Liver (tissue), 9 donors: ENCODE results near the gene GINS2. TPM values are rescaled to one million over a fixed set of nuclear protein-coding genes. Genes with fewer than 3 reads are reported as not detected.

Experiments
- DNase-seq: peaks from one replicate; pipeline ENCODE4 v3.0.0-alpha.2; 2017; ENCODE audit warnings: low spot score
- H3K27ac ChIP-seq, 2 donors: one replicate each; pipeline ENCODE4 v1.7.0; 2013; ENCODE audit warnings: inconsistent platforms in 2 of 2, low read length in 2 of 2, control low read depth in 1 of 2, low read depth in 1 of 2, mild to moderate bottlenecking in 1 of 2
- H3K27me3 ChIP-seq, 4 donors: one replicate each; pipeline versions ENCODE4 v1.6.1 to v1.7.0; 2013; ENCODE audit warnings: low read length in 3 of 4, inconsistent platforms in 1 of 4, mild to moderate bottlenecking in 1 of 4, moderate library complexity in 1 of 4; ENCODE audit not compliant: control insufficient read depth in 4 of 4, insufficient read depth in 4 of 4
- H3K36me3 ChIP-seq, 4 donors: one replicate each; pipeline versions ENCODE4 v1.6.1 to v1.7.0; 2013; ENCODE audit warnings: low read length in 3 of 4, mild to moderate bottlenecking in 3 of 4, low read depth in 1 of 4, moderate library complexity in 1 of 4; ENCODE audit not compliant: control insufficient read depth in 4 of 4, insufficient read depth in 3 of 4
- H3K4me1 ChIP-seq, 4 donors: one replicate each; pipeline versions ENCODE4 v1.6.1 to v1.7.0; 2013; ENCODE audit warnings: low read length in 3 of 4, mild to moderate bottlenecking in 3 of 4, moderate library complexity in 1 of 4; ENCODE audit not compliant: control insufficient read depth in 4 of 4, insufficient read depth in 4 of 4
- H3K4me3 ChIP-seq, 3 donors: one replicate each; pipeline versions ENCODE4 v1.6.1 to v1.7.0; 2013; ENCODE audit warnings: low read length in 3 of 3, control low read depth in 1 of 3, low read depth in 1 of 3, mild to moderate bottlenecking in 1 of 3
- H3K9ac ChIP-seq, 2 donors: one replicate each; pipeline ENCODE4 v1.7.0; 2013; ENCODE audit warnings: low read length in 2 of 2, mild to moderate bottlenecking in 2 of 2, moderate library complexity in 2 of 2, control low read depth in 1 of 2, low read depth in 1 of 2
- H3K9me3 ChIP-seq, 4 donors: one replicate each; pipeline versions ENCODE4 v1.6.1 to v1.7.0; 2013; ENCODE audit warnings: low read length in 3 of 4; ENCODE audit not compliant: control insufficient read depth in 4 of 4
- EGR1 ChIP-seq, 2 donors: IDR thresholded peaks; 2 replicates each; pipeline ENCODE4 v1.6.1; 2016 to 2018; ENCODE audit warnings: antibody characterized with exemption in 2 of 2, low read depth in 2 of 2
- FOXA1 ChIP-seq: IDR thresholded peaks from 2 replicates; pipeline ENCODE4 v1.6.1; 2016; ENCODE audit warnings: antibody characterized with exemption
- FOXA2 ChIP-seq: IDR thresholded peaks from 2 replicates; pipeline ENCODE4 v1.6.1; 2016; ENCODE audit warnings: antibody characterized with exemption
- GABPA ChIP-seq, 2 donors: IDR thresholded peaks in 1 of 2; conservative IDR thresholded peaks in 1 of 2; 2 replicates each; pipeline ENCODE4 v1.6.1; 2016; ENCODE audit warnings: antibody characterized with exemption in 2 of 2, mild to moderate bottlenecking in 1 of 2, moderate library complexity in 1 of 2
- HNF4G ChIP-seq: IDR thresholded peaks from 2 replicates; pipeline ENCODE4 v1.6.1; 2016; ENCODE audit warnings: antibody characterized with exemption
- JUND ChIP-seq, 2 donors: IDR thresholded peaks; 2 replicates each; pipeline ENCODE4 v1.6.1; 2016; ENCODE audit warnings: antibody characterized with exemption in 2 of 2
- NR2F2 ChIP-seq: IDR thresholded peaks from 2 replicates; pipeline ENCODE4 v1.6.1; 2016; ENCODE audit warnings: antibody characterized with exemption
- RAD21 ChIP-seq, 2 donors: IDR thresholded peaks; 2 replicates each; pipeline ENCODE4 v1.6.1; 2016; ENCODE audit warnings: antibody characterized with exemption in 2 of 2, mild to moderate bottlenecking in 2 of 2
- RXRA ChIP-seq, 2 donors: IDR thresholded peaks; 2 replicates each; pipeline ENCODE4 v1.6.1; 2017 to 2018; ENCODE audit warnings: antibody characterized with exemption in 2 of 2, mild to moderate bottlenecking in 1 of 2
- SP1 ChIP-seq: IDR thresholded peaks from 2 replicates; pipeline ENCODE4 v1.6.1; 2018; ENCODE audit warnings: antibody characterized with exemption, mild to moderate bottlenecking
- TAF1 ChIP-seq: conservative IDR thresholded peaks from 2 replicates; pipeline ENCODE4 v1.6.1; 2016; ENCODE audit warnings: antibody characterized with exemption, mild to moderate bottlenecking
- YY1 ChIP-seq: IDR thresholded peaks from 2 replicates; pipeline ENCODE4 v1.6.1; 2016; ENCODE audit warnings: antibody characterized with exemption, mild to moderate bottlenecking
- WGBS: extraction: QIAGEN DNeasy Blood & Tissue Kit; methylation state at CpG from one replicate; pipeline ENCODE4 v1.1.7; 2013; 5-methylcytosine and 5-hydroxymethylcytosine counted together
- polyA plus RNA-seq, 2 donors: library from polyadenylated mRNA; stranded (reverse) in 1 of 2; unstranded in 1 of 2; fragments of 200-250 nt in 1 of 2; fragments of >200 nt in 1 of 2; fragmentation: Nextera tagmentation in 1 of 2; extraction: Ambion mirVana in 1 of 2; gene quantifications; one replicate each; pipeline versions ENCODE4 v1.2.1 to v1.2.3, GENCODE V29; 2013 to 2015
- total RNA-seq, 2 donors: library from RNA; depleted of rRNA; stranded (reverse); fragments of >200 nt; gene quantifications; one replicate each; pipeline ENCODE4 v1.2.3, GENCODE V29; 2014
- TF ChIP-seq, protein P1 (sequence below): IDR thresholded peaks from 2 replicates; pipeline ENCODE4 v1.6.1; 2016; ENCODE audit warnings: antibody characterized with exemption
- TF ChIP-seq, protein P2 (sequence below): IDR thresholded peaks from 2 replicates; pipeline ENCODE4 v1.6.1; 2016; ENCODE audit warnings: antibody characterized with exemption
- TF ChIP-seq, protein P3 (sequence below): fragments of 150-350 bp; IDR thresholded peaks from 2 replicates; pipeline ENCODE4 v1.5.1; 2017; ENCODE audit warnings: improper control_type of control experiment, low read depth, low read length; ENCODE audit not compliant: missing input control
- donor health status: healthy.
- donor health status: healthy.
- donor health status: healthy.
- donor health status: healthy.
- donor health status: healthy.

The GINS2 gene
- total and polyA plus RNA-seq, 4 donors = 0.17 to 9.3 (median 0.86) TPM

DNA sequence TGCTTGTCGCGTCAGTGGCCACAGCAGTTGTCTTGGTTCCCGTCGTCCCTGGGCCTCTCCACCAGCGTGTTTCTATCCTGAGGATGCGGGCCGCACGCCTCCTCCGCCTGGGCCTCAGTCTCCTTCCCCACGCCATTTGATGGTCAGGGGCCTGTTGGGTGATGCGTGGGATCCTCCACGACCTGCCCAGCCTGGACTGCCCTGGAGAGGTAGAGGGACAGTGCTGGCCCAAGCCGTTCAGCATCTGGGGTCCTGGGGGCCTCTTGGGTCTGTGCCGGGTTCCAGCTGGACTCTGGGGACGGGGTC lies 55.4 kb downstream of the GINS2 start:
- Histone ChIP-seq H3K9ac (no peak overlapping the region), H3K4me3 (no peak overlapping the region), H3K4me1 (peaks cover 12 to 66% (median 44%) of the 10 kb centered on the region in 4 donors), H3K27ac (no peak overlapping the region), H3K36me3 (peaks cover 0 to 4% (median 0%) of the 10 kb centered on the region in 4 donors), H3K9me3 (peaks cover 0 to 2% (median 0%) of the 10 kb centered on the region in 4 donors), H3K27me3 (no peaks in the 10 kb centered on the region)
- TF ChIP-seq, protein P1, sequence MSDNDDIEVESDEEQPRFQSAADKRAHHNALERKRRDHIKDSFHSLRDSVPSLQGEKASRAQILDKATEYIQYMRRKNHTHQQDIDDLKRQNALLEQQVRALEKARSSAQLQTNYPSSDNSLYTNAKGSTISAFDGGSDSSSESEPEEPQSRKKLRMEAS = no peak
- TF ChIP-seq SP1 (no peak), RXRA (IDR thresholded peaks at IDR 0.05) (no peak), HNF4G (no peak), RAD21 (IDR thresholded peaks at IDR 0.05) (no peak), YY1 (no peak)
- TF ChIP-seq, protein P2, sequence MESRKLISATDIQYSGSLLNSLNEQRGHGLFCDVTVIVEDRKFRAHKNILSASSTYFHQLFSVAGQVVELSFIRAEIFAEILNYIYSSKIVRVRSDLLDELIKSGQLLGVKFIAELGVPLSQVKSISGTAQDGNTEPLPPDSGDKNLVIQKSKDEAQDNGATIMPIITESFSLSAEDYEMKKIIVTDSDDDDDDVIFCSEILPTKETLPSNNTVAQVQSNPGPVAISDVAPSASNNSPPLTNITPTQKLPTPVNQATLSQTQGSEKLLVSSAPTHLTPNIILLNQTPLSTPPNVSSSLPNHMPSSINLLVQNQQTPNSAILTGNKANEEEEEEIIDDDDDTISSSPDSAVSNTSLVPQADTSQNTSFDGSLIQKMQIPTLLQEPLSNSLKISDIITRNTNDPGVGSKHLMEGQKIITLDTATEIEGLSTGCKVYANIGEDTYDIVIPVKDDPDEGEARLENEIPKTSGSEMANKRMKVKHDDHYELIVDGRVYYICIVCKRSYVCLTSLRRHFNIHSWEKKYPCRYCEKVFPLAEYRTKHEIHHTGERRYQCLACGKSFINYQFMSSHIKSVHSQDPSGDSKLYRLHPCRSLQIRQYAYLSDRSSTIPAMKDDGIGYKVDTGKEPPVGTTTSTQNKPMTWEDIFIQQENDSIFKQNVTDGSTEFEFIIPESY = no peak
- DNase-seq = no peak
- 96% methylated on average over 15 of the region's 15 CpGs for WGBS

DNA sequence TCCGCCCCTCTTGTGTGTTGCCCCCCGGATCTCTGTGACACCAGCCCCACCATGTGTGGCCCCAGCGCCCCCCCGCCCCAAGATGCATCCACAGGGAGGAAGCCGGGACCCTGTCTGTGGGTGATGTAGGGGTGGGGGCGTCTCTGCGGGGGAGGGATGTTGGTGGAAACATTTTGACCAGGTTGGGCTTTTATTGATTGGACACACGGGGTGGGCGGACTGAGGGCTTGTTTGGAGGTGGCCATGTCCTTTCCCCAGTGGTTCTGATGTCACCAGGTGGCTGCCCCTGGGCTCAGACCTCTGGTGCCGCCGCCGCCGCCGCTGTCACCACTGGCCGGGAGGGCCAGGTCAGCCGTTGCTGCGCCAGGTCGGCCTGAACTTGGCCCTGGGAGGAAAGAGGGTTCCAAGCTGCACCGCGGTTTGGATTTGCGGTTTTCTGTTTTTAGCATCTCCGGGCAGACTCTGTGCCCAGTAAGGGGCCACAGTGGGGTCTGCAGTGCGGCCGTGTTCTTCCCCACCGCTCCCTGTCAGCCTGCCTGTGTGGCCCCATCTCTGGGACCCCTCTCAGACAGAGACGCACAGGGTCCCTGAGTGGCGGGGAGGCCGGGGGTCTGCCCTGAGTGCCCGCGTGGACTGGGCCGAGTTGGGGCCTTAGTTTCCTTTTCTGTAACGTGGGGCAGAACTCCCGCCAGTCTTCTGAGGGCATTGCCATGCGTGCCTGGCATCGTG lies 55.9 kb downstream of the GINS2 start:
- Histone ChIP-seq H3K9me3 (peaks cover 0 to 2% (median 0%) of the 10 kb centered on the region in 4 donors), H3K4me3 (no peak overlapping the region), H3K9ac (no peak overlapping the region), H3K4me1 (peaks cover 12 to 61% (median 42%) of the 10 kb centered on the region in 4 donors), H3K36me3 (peaks cover 0 to 4% (median 0%) of the 10 kb centered on the region in 4 donors), H3K27me3 (no peaks in the 10 kb centered on the region), H3K27ac (no peak overlapping the region)
- WGBS = 78% methylated on average over 35 of the region's 35 CpGs
- TF ChIP-seq JUND (IDR thresholded peaks at IDR 0.05) = no peak
- DNase-seq = no peak

DNA sequence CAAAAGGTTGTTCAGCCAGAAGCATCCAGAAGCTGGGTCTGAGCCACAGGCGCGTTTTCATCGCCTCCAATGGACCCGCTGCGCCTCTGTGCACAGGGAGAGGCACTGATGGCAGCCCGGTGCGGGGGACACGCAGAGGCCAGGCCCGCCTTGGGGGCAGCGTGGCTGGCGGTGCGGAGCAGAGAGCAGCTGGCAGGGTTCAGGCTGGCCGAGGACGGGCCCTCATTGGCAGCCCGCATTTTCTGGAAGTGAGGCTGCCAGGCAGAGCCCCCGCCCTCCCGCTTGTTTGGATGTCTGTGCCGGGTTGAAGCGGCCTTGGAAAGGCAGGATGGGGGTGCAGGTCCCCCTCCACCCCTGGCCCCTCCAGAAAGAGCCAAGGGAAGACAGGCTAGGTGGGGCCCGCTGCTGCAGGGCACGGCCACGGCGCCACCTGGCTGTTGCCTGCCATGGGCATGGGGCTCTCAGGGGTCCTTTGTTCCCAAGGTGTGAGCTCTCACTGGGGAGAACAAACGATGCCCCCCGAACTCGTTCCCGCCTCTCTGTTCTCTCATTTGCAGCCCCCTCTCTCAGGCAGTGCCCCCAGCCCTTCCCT lies 56.9 kb downstream of the GINS2 start:
- no peak overlapping the region for H3K4me3 ChIP-seq

More for the DNA sequence above, 56.9 kb downstream of the GINS2 start:
- Histone ChIP-seq H3K9ac (no peak overlapping the region), H3K36me3 (peaks cover 0 to 4% (median 0%) of the 10 kb centered on the region in 4 donors), H3K9me3 (peaks cover 0 to 2% (median 0%) of the 10 kb centered on the region in 4 donors), H3K4me1 (peaks cover 12 to 51% (median 35%) of the 10 kb centered on the region in 4 donors), H3K27ac (no peak overlapping the region), H3K27me3 (no peaks in the 10 kb centered on the region)
- no peak for DNase-seq
- TF ChIP-seq HNF4G (no peak), RXRA (IDR thresholded peaks at IDR 0.05) (no peak), SP1 (no peak), TAF1 (no peak), NR2F2 (no peak), JUND (IDR thresholded peaks at IDR 0.05) (no peak), FOXA2 (no peak), FOXA1 (no peak), GABPA (IDR thresholded peaks at IDR 0.05 in 1 of 2, conservative IDR thresholded peaks at IDR 0.05 in 1 of 2) (no peak), RAD21 (IDR thresholded peaks at IDR 0.05) (no peak), YY1 (no peak), EGR1 (IDR thresholded peaks at IDR 0.05; ENCODE audit: low read depth in 2 of 2) (no peak)
- TF ChIP-seq, protein P2 = no peak
- TF ChIP-seq, protein P1 = no peak
- TF ChIP-seq, protein P3, sequence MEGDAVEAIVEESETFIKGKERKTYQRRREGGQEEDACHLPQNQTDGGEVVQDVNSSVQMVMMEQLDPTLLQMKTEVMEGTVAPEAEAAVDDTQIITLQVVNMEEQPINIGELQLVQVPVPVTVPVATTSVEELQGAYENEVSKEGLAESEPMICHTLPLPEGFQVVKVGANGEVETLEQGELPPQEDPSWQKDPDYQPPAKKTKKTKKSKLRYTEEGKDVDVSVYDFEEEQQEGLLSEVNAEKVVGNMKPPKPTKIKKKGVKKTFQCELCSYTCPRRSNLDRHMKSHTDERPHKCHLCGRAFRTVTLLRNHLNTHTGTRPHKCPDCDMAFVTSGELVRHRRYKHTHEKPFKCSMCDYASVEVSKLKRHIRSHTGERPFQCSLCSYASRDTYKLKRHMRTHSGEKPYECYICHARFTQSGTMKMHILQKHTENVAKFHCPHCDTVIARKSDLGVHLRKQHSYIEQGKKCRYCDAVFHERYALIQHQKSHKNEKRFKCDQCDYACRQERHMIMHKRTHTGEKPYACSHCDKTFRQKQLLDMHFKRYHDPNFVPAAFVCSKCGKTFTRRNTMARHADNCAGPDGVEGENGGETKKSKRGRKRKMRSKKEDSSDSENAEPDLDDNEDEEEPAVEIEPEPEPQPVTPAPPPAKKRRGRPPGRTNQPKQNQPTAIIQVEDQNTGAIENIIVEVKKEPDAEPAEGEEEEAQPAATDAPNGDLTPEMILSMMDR = no peak
- WGBS = 84% methylated on average over 27 of the region's 27 CpGs
